Astrocyte (in vitro differentiated cells and primary cell): ENCODE data around the gene POFUT2. TPM values are rescaled to one million over a fixed set of nuclear protein-coding genes. Genes with fewer than 3 reads are reported as not detected.

Experiments
- DNase-seq: peaks from one replicate; pipeline ENCODE4 v3.0.0-alpha.2; 2010; ENCODE audit warnings: low read depth
- FAIRE-seq: peaks from 2 replicates; lab custom pipeline; 2011; peaks lifted over from hg19 to GRCh38; lab: Jason Lieb, UNC
- H2AFZ ChIP-seq: 2 replicates; pipeline ENCODE4 v1.6.0; 2012; ENCODE audit warnings: low read depth, low read length, inconsistent platforms
- H3K27ac ChIP-seq: 2 replicates; pipeline ENCODE4 v1.5.1; 2011; ENCODE audit warnings: low read depth, low read length, inconsistent platforms
- H3K27me3 ChIP-seq: 2 replicates; pipeline ENCODE4 v1.6.0; 2011; ENCODE audit warnings: low read length, inconsistent platforms; ENCODE audit not compliant: insufficient read depth
- H3K36me3 ChIP-seq: 2 replicates; pipeline ENCODE4 v1.5.1; 2011; ENCODE audit warnings: low read length, inconsistent platforms; ENCODE audit not compliant: insufficient read depth
- H3K4me1 ChIP-seq: 2 replicates; pipeline ENCODE4 v1.5.1; 2011; ENCODE audit warnings: low read length, inconsistent platforms; ENCODE audit not compliant: insufficient read depth
- H3K4me2 ChIP-seq: 2 replicates; pipeline ENCODE4 v1.6.0; 2012; ENCODE audit warnings: low read length, inconsistent platforms
- H3K4me3 ChIP-seq: 2 replicates; pipeline ENCODE4 v1.5.1; 2011; ENCODE audit warnings: low read depth, mild to moderate bottlenecking, low read length, inconsistent platforms; ENCODE audit not compliant: insufficient read depth
- H3K79me2 ChIP-seq: 2 replicates; pipeline ENCODE4 v1.6.0; 2012; ENCODE audit warnings: mild to moderate bottlenecking, low read length, inconsistent platforms; ENCODE audit not compliant: insufficient read depth
- H3K9ac ChIP-seq: 2 replicates; pipeline ENCODE4 v1.6.0; 2012; ENCODE audit warnings: mild to moderate bottlenecking, low read length, inconsistent platforms
- H3K9me3 ChIP-seq: 2 replicates; pipeline ENCODE4 v1.5.1; 2012; ENCODE audit warnings: low read depth, mild to moderate bottlenecking, low read length, inconsistent platforms; ENCODE audit not compliant: insufficient read depth
- H4K20me1 ChIP-seq: 2 replicates; pipeline ENCODE4 v1.6.0; 2012; ENCODE audit warnings: low read length, inconsistent platforms; ENCODE audit not compliant: insufficient read depth
- H3K27ac Mint-ChIP-seq: one replicate; pipeline ENCODE4 v1.8.0; 2021; ENCODE audit warnings: mild to moderate bottlenecking, mixed read lengths; ENCODE audit not compliant: unreplicated experiment
- H3K27me3 Mint-ChIP-seq: one replicate; pipeline ENCODE4 v1.8.0; 2021; ENCODE audit warnings: low read depth, mixed read lengths; ENCODE audit not compliant: unreplicated experiment
- H3K36me3 Mint-ChIP-seq: one replicate; pipeline ENCODE4 v1.8.0; 2021; ENCODE audit warnings: low read depth, mixed read lengths; ENCODE audit not compliant: unreplicated experiment
- H3K4me1 Mint-ChIP-seq: one replicate; pipeline ENCODE4 v1.8.0; 2021; ENCODE audit warnings: low read depth, mixed read lengths; ENCODE audit not compliant: unreplicated experiment
- H3K4me3 Mint-ChIP-seq: one replicate; pipeline ENCODE4 v1.8.0; 2021; ENCODE audit warnings: mild to moderate bottlenecking, moderate library complexity, mixed read lengths; ENCODE audit not compliant: unreplicated experiment
- H3K9me3 Mint-ChIP-seq: one replicate; pipeline ENCODE4 v1.8.0; 2021; ENCODE audit warnings: mild to moderate bottlenecking, mixed read lengths; ENCODE audit not compliant: unreplicated experiment
- CTCF ChIP-seq: IDR thresholded peaks from 2 replicates; pipeline ENCODE4 v1.5.1; 2011; ENCODE audit warnings: low read depth, mild to moderate bottlenecking, inconsistent platforms, low read length, moderate library complexity; ENCODE audit not compliant: insufficient read depth
- EZH2 ChIP-seq: IDR thresholded peaks from 2 replicates; pipeline ENCODE4 v1.6.1; 2012; ENCODE audit warnings: mild to moderate bottlenecking, low read length, inconsistent platforms; ENCODE audit not compliant: insufficient read depth
- total RNA-seq: library from RNA; stranded (reverse); gene quantifications from 2 replicates; pipeline ENCODE4 v1.2.1, GENCODE V29; 2021

POFUT2 gene
- total RNA-seq, 1 donor from 2014 or later, result 109 TPM

GRCh38 chr21:45322231-45322959, 34.7 kb upstream of the POFUT2 start:
- no peak for DNase-seq
- H3K9ac ChIP-seq, result no peak overlapping the region
- H3K79me2 ChIP-seq, result no peaks in the 10 kb centered on the region
- H3K4me2 ChIP-seq, result no peak overlapping the region
- H3K4me1 Mint-ChIP-seq, result peaks cover 13% of the 10 kb centered on the region
- H3K36me3 Mint-ChIP-seq, result no peaks in the 10 kb centered on the region
- TF ChIP-seq CTCF, result no peak
- TF ChIP-seq EZH2, result no peak
- H4K20me1 ChIP-seq, result no peaks in the 10 kb centered on the region
- H3K9me3 Mint-ChIP-seq, result no peaks in the 10 kb centered on the region
- no peaks in the 10 kb centered on the region for H3K27me3 ChIP-seq
- no peaks in the 10 kb centered on the region for H3K27me3 Mint-ChIP-seq
- no peak overlapping the region for H2AFZ ChIP-seq
- no peaks in the 10 kb centered on the region for H3K9me3 ChIP-seq
- H3K36me3 ChIP-seq, result no peaks in the 10 kb centered on the region
- H3K4me3 ChIP-seq, result no peak overlapping the region
- H3K27ac Mint-ChIP-seq, result no peak overlapping the region
- H3K4me3 Mint-ChIP-seq, result no peak overlapping the region
- no peak for FAIRE-seq
- peaks cover 49% of the 10 kb centered on the region for H3K4me1 ChIP-seq
- H3K27ac ChIP-seq, result no peak overlapping the region

GRCh38 chr21:45320261-45321025, 32.7 kb upstream of the POFUT2 start:
- Mint-ChIP-seq H3K27me3 (no peaks in the 10 kb centered on the region), H3K9me3 (no peaks in the 10 kb centered on the region), H3K4me3 (no peak overlapping the region), H3K4me1 (peaks cover 11% of the 10 kb centered on the region), H3K27ac (no peak overlapping the region), H3K36me3 (no peaks in the 10 kb centered on the region)
- Histone ChIP-seq H3K27me3 (no peaks in the 10 kb centered on the region), H3K9me3 (no peaks in the 10 kb centered on the region), H3K4me3 (no peak overlapping the region), H3K4me1 (peaks cover 45% of the 10 kb centered on the region), H3K27ac (peak overlapping the region; percentile 62), H2AFZ (no peak overlapping the region), H3K9ac (peak overlapping the region; percentile 49), H3K36me3 (no peaks in the 10 kb centered on the region), H3K4me2 (no peak overlapping the region), H3K79me2 (no peaks in the 10 kb centered on the region), H4K20me1 (no peaks in the 10 kb centered on the region)
- no peak for TF ChIP-seq EZH2
- no peak for TF ChIP-seq CTCF
- FAIRE-seq, result no peak
- DNase-seq, result no peak
